Esophagus muscularis mucosa (tissue), 4 donors: ENCODE data around the gene CAV1.

Experiments used
- EP300 ChIP-seq: sonication (generic); formaldehyde crosslinking; IDR thresholded peaks from one replicate; pipeline ENCODE4 v1.6.1; 2017; ENCODE audit warnings: antibody characterized with exemption
- POLR2A ChIP-seq: fragments of 450-650 bp; IDR thresholded peaks from one replicate; pipeline ENCODE4 v1.6.1; 2017; ENCODE audit warnings: antibody characterized with exemption, moderate library complexity, mild to moderate bottlenecking, low read depth
- POLR2AphosphoS5 ChIP-seq, 2 donors: sonication (generic); formaldehyde crosslinking; IDR thresholded peaks; one replicate each; pipeline ENCODE4 v1.6.1; 2017; ENCODE audit warnings: antibody characterized with exemption in 2 of 2
- TF ChIP-seq, protein P1 (sequence below), 3 experiments: fragments of 200-600 bp in 2 of 3; fragments of 450-650 bp in 1 of 3; sonication (generic) in 2 of 3; IDR thresholded peaks; one replicate each; pipeline ENCODE4 v1.5.1; 2017 to 2019; ENCODE audit warnings: antibody characterized with exemption in 3 of 3, mild to moderate bottlenecking in 2 of 3, moderate library complexity in 1 of 3

GRCh38 chr7:116585967-116586366 is 61.1 kb downstream of the CAV1 start:
- TF ChIP-seq, protein P1, sequence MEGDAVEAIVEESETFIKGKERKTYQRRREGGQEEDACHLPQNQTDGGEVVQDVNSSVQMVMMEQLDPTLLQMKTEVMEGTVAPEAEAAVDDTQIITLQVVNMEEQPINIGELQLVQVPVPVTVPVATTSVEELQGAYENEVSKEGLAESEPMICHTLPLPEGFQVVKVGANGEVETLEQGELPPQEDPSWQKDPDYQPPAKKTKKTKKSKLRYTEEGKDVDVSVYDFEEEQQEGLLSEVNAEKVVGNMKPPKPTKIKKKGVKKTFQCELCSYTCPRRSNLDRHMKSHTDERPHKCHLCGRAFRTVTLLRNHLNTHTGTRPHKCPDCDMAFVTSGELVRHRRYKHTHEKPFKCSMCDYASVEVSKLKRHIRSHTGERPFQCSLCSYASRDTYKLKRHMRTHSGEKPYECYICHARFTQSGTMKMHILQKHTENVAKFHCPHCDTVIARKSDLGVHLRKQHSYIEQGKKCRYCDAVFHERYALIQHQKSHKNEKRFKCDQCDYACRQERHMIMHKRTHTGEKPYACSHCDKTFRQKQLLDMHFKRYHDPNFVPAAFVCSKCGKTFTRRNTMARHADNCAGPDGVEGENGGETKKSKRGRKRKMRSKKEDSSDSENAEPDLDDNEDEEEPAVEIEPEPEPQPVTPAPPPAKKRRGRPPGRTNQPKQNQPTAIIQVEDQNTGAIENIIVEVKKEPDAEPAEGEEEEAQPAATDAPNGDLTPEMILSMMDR (IDR thresholded peaks at IDR 0.05): no peak
- no peak for TF ChIP-seq POLR2A
- no peak for TF ChIP-seq POLR2AphosphoS5 (IDR thresholded peaks at IDR 0.05)
- no peak for TF ChIP-seq EP300
